ENCODE results near the gene LOX. TPM values are rescaled to one million over a fixed set of nuclear protein-coding genes. Genes with fewer than 3 reads are reported as not detected.

LOX gene
- total RNA-seq, 1 experiment from 2014 or later, result 0.79 TPM

DNA sequence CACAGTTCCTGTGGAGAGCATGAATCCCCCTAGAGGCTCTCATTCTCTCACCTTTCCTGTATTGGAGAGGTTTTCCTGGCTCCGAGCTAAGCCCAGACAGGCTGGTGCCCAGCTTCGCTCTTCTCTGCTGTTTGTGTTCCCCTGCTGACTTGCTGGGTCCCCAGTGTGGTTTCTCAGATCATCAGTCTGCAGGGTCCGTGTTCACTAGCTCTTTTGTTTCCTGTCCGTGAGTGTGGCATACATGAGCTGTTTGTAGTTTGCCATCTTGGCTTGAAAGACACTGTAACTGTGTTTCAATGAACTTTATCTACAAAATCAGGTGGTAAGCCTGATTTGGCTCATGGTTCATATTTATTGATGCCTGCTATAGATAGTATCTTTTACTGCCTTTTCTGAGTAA lies 23.8 kb downstream of the LOX start:
- peaks cover 0 to 2% (median 0%) of the 10 kb centered on the region in 3 experiments; a peak in 1 of 7 replicates for H3K36me3 Mint-ChIP-seq (ENCODE audit: insufficient read depth in 1 of 3, low read depth in 3 of 3)
- no peak overlapping the region for H4K91ac ChIP-seq (ENCODE audit: insufficient read length, low read depth, low read length)
- no peak overlapping the region for H3K4ac ChIP-seq (ENCODE audit: low read depth, low read length)
- H3K27me3 ChIP-seq (ENCODE audit: insufficient read depth, low read length), result no peaks in the 10 kb centered on the region
- no peaks in the 10 kb centered on the region for H3K9me3 Mint-ChIP-seq
- H3K4me2 ChIP-seq (ENCODE audit: insufficient read depth, insufficient read length, low read length), result no peak overlapping the region
- no CpG with 5 or more reads among the region's 4 CpGs for WGBS (ENCODE audit: extremely low coverage, insufficient read length, low lambda C conversion rate)
- H3K4me1 Mint-ChIP-seq, result peaks cover 5 to 10% of the 10 kb centered on the region in 2 experiments
- no peak overlapping the region for H3K27ac ChIP-seq (ENCODE audit: insufficient read length, low read depth, low read length)
- no peak for DNase-seq
- no peak overlapping the region for H2AK5ac ChIP-seq (ENCODE audit: insufficient read length, low read length)
- H4K5ac ChIP-seq (ENCODE audit: insufficient read length, low read depth, low read length), result no peak overlapping the region
- H4K20me1 ChIP-seq (ENCODE audit: control insufficient read depth, insufficient read depth, insufficient read length), result no peaks in the 10 kb centered on the region
- no peaks in the 10 kb centered on the region for H3K27me3 Mint-ChIP-seq (ENCODE audit: low read depth)
- H3K18ac ChIP-seq (ENCODE audit: insufficient read length, low read depth, low read length), result no peak overlapping the region
- H2BK5ac ChIP-seq (ENCODE audit: insufficient read length, low read length), result no peak overlapping the region
- H4K8ac ChIP-seq (replicated peaks; ENCODE audit: insufficient read length, low read depth, low read length), result no peak overlapping the region
- H2AFZ ChIP-seq (ENCODE audit: low read length), result no peak overlapping the region
- no peak overlapping the region for H2BK120ac ChIP-seq (ENCODE audit: low read depth, low read length, poor library complexity, severe bottlenecking)
- H3K79me1 ChIP-seq (ENCODE audit: insufficient read depth, low read depth, low read length, poor library complexity, severe bottlenecking), result no peaks in the 10 kb centered on the region
- no peak overlapping the region for H2BK20ac ChIP-seq (ENCODE audit: low read depth, low read length, poor library complexity, severe bottlenecking)
- no peak overlapping the region for H3T11ph ChIP-seq (ENCODE audit: low read length)
- H3K23me2 ChIP-seq (ENCODE audit: insufficient read length, low read depth, low read length, poor library complexity, severe bottlenecking), result peaks cover 3% of the 10 kb centered on the region
- no peak overlapping the region for H3K23ac ChIP-seq (ENCODE audit: insufficient read length, low read depth, low read length)
- no peak overlapping the region for H3K27ac Mint-ChIP-seq
- H3K14ac ChIP-seq (ENCODE audit: insufficient read depth, low read length), result no peak overlapping the region
- H3K9ac ChIP-seq (ENCODE audit: extremely low read depth, insufficient read length, low read length), result no peak overlapping the region
- H3K9me3 ChIP-seq (ENCODE audit: control insufficient read depth, low read depth, low read length), result no peaks in the 10 kb centered on the region
- no peak overlapping the region for H2BK15ac ChIP-seq (ENCODE audit: low read depth, low read length)
- H3K79me2 ChIP-seq (ENCODE audit: insufficient read depth, low read length), result no peaks in the 10 kb centered on the region
- H3K4me3 Mint-ChIP-seq, result no peak overlapping the region
- no peaks in the 10 kb centered on the region for H3K4me1 ChIP-seq (ENCODE audit: insufficient read depth, low read length)
- TF ChIP-seq, protein P1, sequence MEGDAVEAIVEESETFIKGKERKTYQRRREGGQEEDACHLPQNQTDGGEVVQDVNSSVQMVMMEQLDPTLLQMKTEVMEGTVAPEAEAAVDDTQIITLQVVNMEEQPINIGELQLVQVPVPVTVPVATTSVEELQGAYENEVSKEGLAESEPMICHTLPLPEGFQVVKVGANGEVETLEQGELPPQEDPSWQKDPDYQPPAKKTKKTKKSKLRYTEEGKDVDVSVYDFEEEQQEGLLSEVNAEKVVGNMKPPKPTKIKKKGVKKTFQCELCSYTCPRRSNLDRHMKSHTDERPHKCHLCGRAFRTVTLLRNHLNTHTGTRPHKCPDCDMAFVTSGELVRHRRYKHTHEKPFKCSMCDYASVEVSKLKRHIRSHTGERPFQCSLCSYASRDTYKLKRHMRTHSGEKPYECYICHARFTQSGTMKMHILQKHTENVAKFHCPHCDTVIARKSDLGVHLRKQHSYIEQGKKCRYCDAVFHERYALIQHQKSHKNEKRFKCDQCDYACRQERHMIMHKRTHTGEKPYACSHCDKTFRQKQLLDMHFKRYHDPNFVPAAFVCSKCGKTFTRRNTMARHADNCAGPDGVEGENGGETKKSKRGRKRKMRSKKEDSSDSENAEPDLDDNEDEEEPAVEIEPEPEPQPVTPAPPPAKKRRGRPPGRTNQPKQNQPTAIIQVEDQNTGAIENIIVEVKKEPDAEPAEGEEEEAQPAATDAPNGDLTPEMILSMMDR (conservative IDR thresholded peaks at IDR 0.05), result no peak
- H2BK12ac ChIP-seq (ENCODE audit: insufficient read length, low read depth, low read length), result no peak overlapping the region
- no peak overlapping the region for H3K56ac ChIP-seq (ENCODE audit: insufficient read length, low read depth, low read length)
